IMR-90 (cell line): Measurements from ENCODE around the gene ELAVL1. TPM values are rescaled to one million over a fixed set of nuclear protein-coding genes. Genes with fewer than 3 reads are reported as not detected.

ENCODE experiments used
- ATAC-seq: fragments of 200-7000 bp; cut with Tn5 transposase; 2 replicates; pipeline ENCODE4 v1.9.1; 2020; ENCODE audit warnings: low read depth, mild to moderate bottlenecking, moderate library complexity
- BruUV-seq: library from RNA; stranded (reverse); fragments of 400-500 nt; replicated peaks from 2 replicates; lab custom pipeline; 2021; lab: Mats Ljungman, UMichigan
- CTCF ChIA-PET: fragments of 300-600 bp; formaldehyde crosslinking; extraction: SDS; loops from one replicate; lab custom pipeline; 2021; ENCODE audit warnings: antibody characterized with exemption; lab: Yijun Ruan, JAX
- POLR2A ChIA-PET: fragments of 300-600 bp; sonication (Branson Sonifier 250); formaldehyde crosslinking; loops from one replicate; lab custom pipeline; 2022; ENCODE audit warnings: antibody characterized with exemption; ENCODE audit not compliant: unreplicated experiment; lab: Charles Lee
- DNase-seq: peaks from one replicate; pipeline ENCODE4 v3.0.0; 2013
- H2AFZ ChIP-seq: replicated peaks from 2 replicates; pipeline ENCODE3; 2013; ENCODE audit warnings: low read length, mild to moderate bottlenecking; ENCODE audit not compliant: poor library complexity
- H2AK5ac ChIP-seq: 2 replicates; pipeline ENCODE4 v1.6.1; 2013; ENCODE audit warnings: low read depth, low read length, inconsistent platforms
- H2AK9ac ChIP-seq: replicated peaks from 2 replicates; pipeline ENCODE3; 2013; ENCODE audit warnings: mild to moderate bottlenecking, low read depth, low read length, moderate library complexity; ENCODE audit not compliant: poor library complexity
- H2BK120ac ChIP-seq: 2 replicates; pipeline ENCODE4 v1.6.1; 2013; ENCODE audit warnings: low read depth, low read length, inconsistent platforms
- H2BK15ac ChIP-seq: 3 replicates; pipeline ENCODE4 v1.6.1; 2013; ENCODE audit warnings: low read depth, low read length, inconsistent platforms
- H2BK20ac ChIP-seq: 2 replicates; pipeline ENCODE4 v1.6.1; 2013; ENCODE audit warnings: low read depth, mild to moderate bottlenecking, inconsistent platforms, low read length, moderate library complexity
- H2BK5ac ChIP-seq: 2 replicates; pipeline ENCODE4 v1.6.1; 2013; ENCODE audit warnings: mild to moderate bottlenecking, low read depth, low read length, inconsistent platforms; ENCODE audit not compliant: poor library complexity, severe bottlenecking
- H3K14ac ChIP-seq: replicated peaks from 2 replicates; pipeline ENCODE4 v1.6.1; 2013; ENCODE audit warnings: low read depth, low read length, inconsistent platforms
- H3K18ac ChIP-seq: 2 replicates; pipeline ENCODE4 v1.6.1; 2013; ENCODE audit warnings: low read depth, low read length, control low read depth
- H3K23ac ChIP-seq: 2 replicates; pipeline ENCODE4 v1.6.1; 2013; ENCODE audit warnings: low read depth, low read length, inconsistent platforms
- H3K27ac ChIP-seq: 2 replicates; pipeline ENCODE4 v1.5.1; 2013; ENCODE audit warnings: mild to moderate bottlenecking, control low read depth, low read length; ENCODE audit not compliant: insufficient read depth
- H3K27me3 ChIP-seq: 2 replicates; pipeline ENCODE4 v1.6.1; 2013; ENCODE audit warnings: low read length; ENCODE audit not compliant: control insufficient read depth, insufficient read depth
- H3K36me3 ChIP-seq: 2 replicates; pipeline ENCODE4 v1.6.1; 2013; ENCODE audit warnings: low read length, mixed read lengths; ENCODE audit not compliant: control insufficient read depth, insufficient read depth
- H3K4ac ChIP-seq: 2 replicates; pipeline ENCODE4 v1.6.1; 2013; ENCODE audit warnings: low read depth, low read length, inconsistent platforms
- H3K4me1 ChIP-seq: 2 replicates; pipeline ENCODE4 v1.6.1; 2013; ENCODE audit warnings: low read length, mixed read lengths; ENCODE audit not compliant: control insufficient read depth, insufficient read depth
- H3K4me2 ChIP-seq: 2 replicates; pipeline ENCODE4 v1.6.1; 2013; ENCODE audit warnings: low read depth, mild to moderate bottlenecking, control low read depth, low read length, moderate library complexity
- H3K4me3 ChIP-seq: 2 replicates; pipeline ENCODE4 v1.5.1; 2013; ENCODE audit warnings: low read depth, mild to moderate bottlenecking, control low read depth, low read length, moderate library complexity; ENCODE audit not compliant: insufficient read depth
- H3K56ac ChIP-seq: 2 replicates; pipeline ENCODE4 v1.6.1; 2013; ENCODE audit warnings: low read length, inconsistent platforms; ENCODE audit not compliant: insufficient read depth; ENCODE audit errors: extremely low read depth
- H3K79me1 ChIP-seq, 2 experiments: 2 replicates each; pipeline ENCODE4 v1.6.1; 2013; ENCODE audit warnings: low read length in 2 of 2, inconsistent platforms in 1 of 2, low read depth in 1 of 2
- H3K9ac ChIP-seq: 2 replicates; pipeline ENCODE4 v1.6.1; 2013; ENCODE audit warnings: low read depth, low read length, control low read depth
- H3K9me1 ChIP-seq: 2 replicates; pipeline ENCODE4 v1.6.1; 2013; ENCODE audit warnings: low read length, inconsistent platforms; ENCODE audit not compliant: insufficient read depth
- H3K9me3 ChIP-seq: 2 replicates; pipeline ENCODE4 v1.6.1; 2013; ENCODE audit warnings: low read length; ENCODE audit not compliant: control insufficient read depth, insufficient read depth
- H4K20me1 ChIP-seq: 2 replicates; pipeline ENCODE4 v1.6.1; 2013; ENCODE audit warnings: low read length, inconsistent platforms; ENCODE audit not compliant: insufficient read depth
- H4K5ac ChIP-seq: 2 replicates; pipeline ENCODE4 v1.6.1; 2013; ENCODE audit warnings: mild to moderate bottlenecking, low read depth, low read length, control low read depth
- H4K8ac ChIP-seq, 2 experiments: 2 replicates each; pipeline ENCODE4 v1.6.1; 2013; ENCODE audit warnings: low read depth in 2 of 2, low read length in 2 of 2, control low read depth in 1 of 2, inconsistent platforms in 1 of 2
- H4K91ac ChIP-seq: 2 replicates; pipeline ENCODE4 v1.6.1; 2013; ENCODE audit warnings: low read depth, low read length, inconsistent platforms; ENCODE audit not compliant: insufficient read depth
- BHLHE40 ChIP-seq: fragments of 150-350 bp; IDR thresholded peaks from 2 replicates; pipeline ENCODE4 v1.6.1; 2016; ENCODE audit warnings: mild to moderate bottlenecking, low read depth, low read length
- CEBPB ChIP-seq: IDR thresholded peaks from 2 replicates; pipeline ENCODE4 v1.6.1; 2012; ENCODE audit warnings: low read depth, low read length, improper control_type of control experiment
- CHD1 ChIP-seq: IDR thresholded peaks from 2 replicates; pipeline ENCODE4 v1.6.1; 2012; ENCODE audit warnings: low read depth, low read length, improper control_type of control experiment
- FOS ChIP-seq: fragments of 150-350 bp; IDR thresholded peaks from 2 replicates; pipeline ENCODE4 v1.6.1; 2016; ENCODE audit warnings: low read depth, low read length
- MAFK ChIP-seq: IDR thresholded peaks from 2 replicates; pipeline ENCODE4 v1.6.1; 2012; ENCODE audit warnings: low read depth, low read length, improper control_type of control experiment
- MAZ ChIP-seq: IDR thresholded peaks from 2 replicates; pipeline ENCODE4 v1.6.1; 2012; ENCODE audit warnings: low read depth, mild to moderate bottlenecking, low read length, improper control_type of control experiment, moderate library complexity, borderline replicate concordance
- MXI1 ChIP-seq: IDR thresholded peaks from 2 replicates; pipeline ENCODE4 v1.6.1; 2012; ENCODE audit warnings: low read depth, mild to moderate bottlenecking, low read length, moderate library complexity, borderline replicate concordance
- NFE2L2 ChIP-seq: fragments of 150-350 bp; IDR thresholded peaks from 2 replicates; pipeline ENCODE4 v1.6.1; 2016; ENCODE audit warnings: low read depth, mild to moderate bottlenecking, low read length
- POLR2A ChIP-seq: IDR thresholded peaks from 2 replicates; pipeline ENCODE4 v1.6.1; 2012; ENCODE audit warnings: mild to moderate bottlenecking, low read depth, low read length
- RAD21 ChIP-seq: IDR thresholded peaks from 2 replicates; pipeline ENCODE4 v1.6.1; 2012; ENCODE audit warnings: low read length, improper control_type of control experiment
- RCOR1 ChIP-seq: IDR thresholded peaks from 2 replicates; pipeline ENCODE4 v1.6.1; 2012; ENCODE audit warnings: mild to moderate bottlenecking, low read length, improper control_type of control experiment; ENCODE audit not compliant: insufficient replicate concordance
- RFX5 ChIP-seq: IDR thresholded peaks from 2 replicates; pipeline ENCODE4 v1.8.0; 2012; ENCODE audit warnings: low read depth, mild to moderate bottlenecking, low read length, moderate library complexity
- SMC3 ChIP-seq: fragments of 150-350 bp; IDR thresholded peaks from 2 replicates; pipeline ENCODE4 v1.6.1; 2016; ENCODE audit warnings: low read depth, mild to moderate bottlenecking, antibody characterized with exemption, low read length, moderate library complexity
- WGBS, 2 experiments: methylation state at CpG; one replicate each; pipeline versions ENCODE4 v1.1.5 to v1.1.7; 2013; ENCODE audit warnings: missing lambda C conversion rate in 2 of 2; ENCODE audit not compliant: insufficient read length in 1 of 2; ENCODE audit errors: extremely low coverage in 2 of 2; 5-methylcytosine and 5-hydroxymethylcytosine counted together
- dilution Hi-C: fragments of 300-500 bp; cut with HindIII; formaldehyde crosslinking; loops from one replicate; pipeline ENCODE4 v1.14.3; 2018; ENCODE audit warnings: low sequenced_read_pairs; ENCODE audit not compliant: unreplicated experiment
- in situ Hi-C: fragments of 300-500 bp; cut with MboI; formaldehyde crosslinking; loops from 3 replicates; pipeline ENCODE4 v1.14.3; 2019; ENCODE audit warnings: low sequenced_read_pairs, inconsistent platforms, mixed read lengths
- intact Hi-C: fragments of 100-400 bp; cut with micrococcal nuclease; formaldehyde crosslinking; loops from 2 replicates; pipeline ENCODE4 v1.10.0; 2022
- polyA plus RNA-seq, 3 experiments: library from polyadenylated mRNA; depleted of rRNA; stranded (reverse); fragments of >200 nt; gene quantifications; 2 replicates each; pipeline ENCODE4 v1.2.3, GENCODE V29; 2012; ENCODE audit warnings: low replicate concordance in 1 of 3
- total RNA-seq: library from RNA; depleted of rRNA; stranded (reverse); fragments of >200 nt; gene quantifications from 2 replicates; pipeline ENCODE4 v1.2.3, GENCODE V29; 2012
- TF ChIP-seq, protein P1 (sequence below): fragments of 150-350 bp; IDR thresholded peaks from 2 replicates; pipeline ENCODE4 v1.6.1; 2017; ENCODE audit warnings: mild to moderate bottlenecking, antibody characterized with exemption, low read length, low read depth
- TF ChIP-seq, protein P2 (sequence below): conservative IDR thresholded peaks from 2 replicates; pipeline ENCODE4 v1.5.1; 2012; ENCODE audit warnings: mild to moderate bottlenecking, low read depth, low read length, improper control_type of control experiment

The ELAVL1 gene
- total and polyA plus RNA-seq, 2 of the 4 experiments (the other 2 are of a cell fraction), result 55.6 to 59.0 TPM

DNA sequence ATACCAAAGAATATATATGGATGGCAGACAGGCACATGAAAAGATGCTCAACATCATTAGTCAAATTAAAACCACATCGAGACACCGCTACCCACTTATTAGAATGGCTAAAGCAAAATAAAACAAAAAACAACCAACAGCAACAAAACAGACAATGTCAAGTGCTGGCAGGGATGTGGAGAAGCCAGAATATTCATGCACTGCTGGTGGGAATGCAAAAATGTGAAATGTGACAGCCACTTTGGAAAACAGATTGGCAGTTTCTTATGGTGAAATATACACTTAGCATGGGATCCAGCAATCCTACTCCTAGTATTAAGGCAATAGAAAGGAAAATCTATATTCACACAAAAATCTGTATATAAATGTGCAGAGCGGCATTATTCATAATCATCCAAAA, 8.6 kb downstream of the ELAVL1 start (continued):
- TF ChIP-seq, protein P1, sequence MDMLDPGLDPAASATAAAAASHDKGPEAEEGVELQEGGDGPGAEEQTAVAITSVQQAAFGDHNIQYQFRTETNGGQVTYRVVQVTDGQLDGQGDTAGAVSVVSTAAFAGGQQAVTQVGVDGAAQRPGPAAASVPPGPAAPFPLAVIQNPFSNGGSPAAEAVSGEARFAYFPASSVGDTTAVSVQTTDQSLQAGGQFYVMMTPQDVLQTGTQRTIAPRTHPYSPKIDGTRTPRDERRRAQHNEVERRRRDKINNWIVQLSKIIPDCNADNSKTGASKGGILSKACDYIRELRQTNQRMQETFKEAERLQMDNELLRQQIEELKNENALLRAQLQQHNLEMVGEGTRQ, result no peak
- no peak for TF ChIP-seq SMC3
- no peak for TF ChIP-seq RFX5

DNA sequence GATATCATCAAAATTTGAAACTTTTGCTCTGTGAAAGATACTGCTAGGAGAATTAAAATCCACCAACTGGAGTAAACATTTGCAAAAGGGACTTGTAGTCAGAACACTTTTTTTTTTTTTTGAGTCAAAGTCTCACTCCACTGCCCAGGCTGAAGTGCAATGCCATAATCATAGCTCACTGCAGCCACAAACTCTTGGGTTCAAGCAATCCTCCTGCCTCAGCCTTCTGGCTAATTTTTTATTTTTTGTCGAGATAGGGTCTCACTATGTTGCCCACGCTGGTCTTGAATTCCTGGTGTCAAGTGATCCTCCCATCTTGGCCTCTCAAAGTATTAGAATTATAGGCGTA, 9.7 kb downstream of the ELAVL1 start:
- Histone ChIP-seq H3K14ac (no peak overlapping the region), H3K27me3 (no peaks in the 10 kb centered on the region), H3K27ac (no peak overlapping the region), H3K4me3 (no peak overlapping the region), H3K56ac (no peak overlapping the region), H2AK5ac (no peak overlapping the region), H4K5ac (no peak overlapping the region), H3K4me1 (peaks cover 3% of the 10 kb centered on the region), H3K9me3 (no peaks in the 10 kb centered on the region), H2AFZ (no peak overlapping the region), H4K91ac (no peak overlapping the region), H3K18ac (no peak overlapping the region), H2BK20ac (no peak overlapping the region), H3K4ac (no peak overlapping the region), H4K8ac (no peak overlapping the region), H4K20me1 (peaks cover 96% of the 10 kb centered on the region), H3K36me3 (peaks cover 11% of the 10 kb centered on the region), H3K23ac (no peak overlapping the region), H3K4me2 (no peak overlapping the region), H2AK9ac (no peak overlapping the region), H2BK5ac (no peak overlapping the region), H3K9me1 (peaks cover 8% of the 10 kb centered on the region), H3K9ac (no peak overlapping the region), H2BK120ac (no peak overlapping the region), H2BK15ac (no peak overlapping the region), H3K79me1 (peaks cover 40 to 80% of the 10 kb centered on the region in 2 experiments)
- no TSS peak for BruUV-seq
- no peak for DNase-seq
- in situ Hi-C loops, result no loop called here
- intact Hi-C loops, result no loop called here
- no peak for ATAC-seq
- ChIA-PET POLR2A (interaction anchor here (0.5 kb wide), 1 partner anchor 34 kb away, joined by 4 read pairs; no protein-coding TSS in a partner anchor), CTCF (no interaction called here)
- TF ChIP-seq RCOR1 (no peak), FOS (no peak), NFE2L2 (no peak), RAD21 (no peak), BHLHE40 (no peak), MAZ (no peak), CHD1 (no peak), SMC3 (no peak), MAFK (no peak), CEBPB (no peak), POLR2A (no peak), MXI1 (no peak), RFX5 (no peak)
- TF ChIP-seq, protein P2, sequence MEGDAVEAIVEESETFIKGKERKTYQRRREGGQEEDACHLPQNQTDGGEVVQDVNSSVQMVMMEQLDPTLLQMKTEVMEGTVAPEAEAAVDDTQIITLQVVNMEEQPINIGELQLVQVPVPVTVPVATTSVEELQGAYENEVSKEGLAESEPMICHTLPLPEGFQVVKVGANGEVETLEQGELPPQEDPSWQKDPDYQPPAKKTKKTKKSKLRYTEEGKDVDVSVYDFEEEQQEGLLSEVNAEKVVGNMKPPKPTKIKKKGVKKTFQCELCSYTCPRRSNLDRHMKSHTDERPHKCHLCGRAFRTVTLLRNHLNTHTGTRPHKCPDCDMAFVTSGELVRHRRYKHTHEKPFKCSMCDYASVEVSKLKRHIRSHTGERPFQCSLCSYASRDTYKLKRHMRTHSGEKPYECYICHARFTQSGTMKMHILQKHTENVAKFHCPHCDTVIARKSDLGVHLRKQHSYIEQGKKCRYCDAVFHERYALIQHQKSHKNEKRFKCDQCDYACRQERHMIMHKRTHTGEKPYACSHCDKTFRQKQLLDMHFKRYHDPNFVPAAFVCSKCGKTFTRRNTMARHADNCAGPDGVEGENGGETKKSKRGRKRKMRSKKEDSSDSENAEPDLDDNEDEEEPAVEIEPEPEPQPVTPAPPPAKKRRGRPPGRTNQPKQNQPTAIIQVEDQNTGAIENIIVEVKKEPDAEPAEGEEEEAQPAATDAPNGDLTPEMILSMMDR, result no peak
- TF ChIP-seq, protein P1, result no peak
- no CpG with 5 or more reads among the region's 3 CpGs for WGBS, 2 experiments
- dilution Hi-C loops, result no loop called here
